Hindlimb muscle (tissue), 1 donor: Measurements from ENCODE around the gene RNF39. TPM values are rescaled to one million over a fixed set of nuclear protein-coding genes. Genes with fewer than 3 reads are reported as not detected.

Source experiments
- DNase-seq: peaks from one replicate; pipeline ENCODE4 v3.0.0-alpha.2; 2013
- polyA plus RNA-seq: library from polyadenylated mRNA; unstranded; fragments of 120-200 nt; gene quantifications from one replicate; pipeline ENCODE4 v1.2.1, GENCODE V29; 2013; ENCODE audit not compliant: insufficient read length

The RNF39 gene
- polyA plus RNA-seq, 1 donor: 0.35 TPM

DNA sequence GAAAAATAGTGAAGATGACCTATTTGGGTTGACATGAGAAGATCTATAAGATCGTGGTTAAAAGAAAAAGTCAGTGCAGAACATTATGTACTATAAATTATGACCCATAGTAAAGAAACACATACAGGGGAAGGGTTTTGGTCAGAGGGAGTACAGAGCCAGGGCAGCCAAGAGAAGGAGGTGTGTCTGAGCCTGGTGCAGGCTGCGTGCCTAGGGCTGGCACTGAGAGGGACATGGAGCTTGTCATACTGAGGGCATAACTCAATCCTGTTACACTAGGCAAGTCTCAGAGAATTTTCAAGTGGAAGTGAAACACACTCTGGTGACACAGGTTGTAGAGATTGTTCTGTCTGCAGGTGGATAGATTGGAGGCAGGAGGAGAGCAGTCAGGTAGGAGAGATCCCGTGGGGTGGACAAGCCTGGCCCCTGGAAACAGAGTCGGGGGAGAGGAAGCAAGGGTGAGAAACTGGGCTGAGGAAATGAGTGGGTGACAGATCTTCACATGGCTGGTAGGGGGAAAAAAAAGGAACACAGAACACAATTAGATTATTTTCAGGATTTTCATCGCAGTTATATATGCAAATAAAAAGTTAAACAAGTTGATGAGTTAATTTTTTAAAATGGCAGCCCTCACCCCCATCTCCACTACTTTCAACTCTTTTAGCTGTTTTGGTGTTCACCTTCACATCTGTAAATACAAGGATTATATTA is 18.5 kb upstream of the RNF39 start:
- no peak for DNase-seq

DNA sequence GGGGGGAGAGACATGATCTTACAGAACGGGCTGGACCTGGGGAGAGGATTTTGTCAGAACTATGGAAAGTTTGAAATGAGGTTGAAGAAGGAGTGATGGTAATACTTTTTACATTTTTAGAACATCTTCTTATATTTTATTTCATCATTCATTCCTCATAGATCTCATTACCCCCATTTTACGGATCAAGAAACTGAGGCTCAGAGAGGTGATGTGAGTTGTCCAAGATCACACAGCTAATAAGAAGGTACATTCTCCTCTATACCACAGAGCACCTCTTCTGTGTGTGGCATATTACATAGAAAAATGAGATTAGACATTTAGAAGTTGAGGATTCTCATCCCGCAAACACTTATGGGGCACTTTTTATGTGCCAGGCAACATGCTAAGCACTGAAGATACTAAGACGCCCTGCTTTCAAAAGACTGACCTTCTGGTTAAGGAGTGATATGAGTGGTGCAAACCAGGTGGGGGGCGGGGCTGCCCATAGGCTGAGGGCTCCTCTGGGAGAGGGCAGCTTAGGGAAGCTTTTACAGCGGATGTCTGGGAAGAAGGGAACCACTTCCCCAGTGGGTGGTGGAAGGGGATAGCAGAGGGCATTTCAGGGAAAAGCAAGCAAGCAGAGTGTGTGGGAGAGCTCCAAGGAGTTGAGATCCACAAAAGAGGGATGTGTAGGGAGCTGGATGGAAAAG is 17.4 kb upstream of the RNF39 start:
- DNase-seq: no peak

GRCh38 chr6:30091577-30092381 is 16.2 kb upstream of the RNF39 start:
- DNase-seq: no peak

GRCh38 chr6:30087876-30088275 is 12.3 kb upstream of the RNF39 start:
- DNase-seq: no peak

DNA sequence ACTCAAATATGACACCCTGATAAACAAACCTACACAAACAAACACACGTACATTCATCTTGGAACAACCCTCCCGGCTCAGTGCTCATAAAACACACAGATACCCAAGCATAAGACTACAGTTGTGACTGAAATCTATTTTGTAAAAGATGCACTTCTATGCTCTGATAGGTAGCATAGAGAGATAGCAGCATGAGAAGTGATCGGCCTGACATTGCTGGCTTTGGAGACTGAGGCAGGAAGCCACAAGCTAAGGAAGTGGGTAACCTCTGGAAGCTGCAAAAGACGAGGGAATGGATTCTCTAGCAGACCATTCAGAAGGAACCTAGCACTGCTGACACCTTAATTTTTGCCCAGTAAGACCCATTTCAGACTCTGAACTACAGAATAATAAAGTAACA is 1.6 kb upstream of the RNF39 start:
- DNase-seq: no peak

DNA sequence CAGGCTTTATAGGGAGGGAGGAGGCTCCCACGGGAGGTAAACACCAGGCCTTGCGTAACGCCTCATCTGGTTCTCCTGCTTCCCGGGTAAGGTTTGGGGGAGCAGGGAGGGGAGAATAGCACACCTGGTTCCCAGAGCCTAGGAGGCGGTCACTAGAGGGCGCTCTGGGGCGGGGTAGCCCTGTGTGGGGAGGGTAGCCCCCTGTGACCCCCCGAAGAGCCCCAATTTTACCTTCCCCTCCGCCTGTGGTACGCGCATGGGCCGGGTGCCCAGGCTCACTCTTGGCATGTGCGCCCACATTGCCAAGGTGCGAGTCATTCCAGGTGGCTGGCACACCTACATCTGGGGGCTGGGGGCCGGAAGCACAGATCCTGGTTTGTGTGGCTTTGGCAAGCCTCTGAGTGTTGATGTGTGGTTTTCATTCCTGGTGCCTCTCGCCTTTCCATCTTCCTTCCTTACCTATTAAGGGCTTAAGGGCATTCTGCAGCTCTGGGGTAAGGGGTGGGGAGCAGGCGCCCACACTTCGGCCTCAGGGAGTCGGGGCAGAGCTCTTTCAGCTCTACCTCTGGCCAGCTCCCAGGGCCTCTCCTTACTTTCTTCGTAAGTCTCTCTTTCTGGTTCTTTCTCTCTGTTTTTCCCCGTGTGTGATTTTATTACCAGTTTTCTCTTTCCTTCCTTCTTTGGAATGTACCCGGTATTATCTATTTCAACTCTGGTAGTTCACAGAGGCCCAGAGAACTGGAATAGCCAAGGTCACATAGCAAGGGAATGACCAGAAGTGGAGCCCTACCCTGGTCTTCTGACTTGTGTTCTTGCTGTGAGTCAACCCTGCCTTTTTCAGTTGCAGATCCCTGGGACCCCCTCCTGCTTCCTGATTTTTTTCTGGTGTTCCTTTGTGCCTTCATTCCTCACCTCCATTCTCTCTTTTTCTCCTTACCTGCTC is 492 bp upstream of the RNF39 start:
- no peak for DNase-seq

GRCh38 chr6:30074331-30075093 is 1.1 kb downstream of the RNF39 start:
- no peak for DNase-seq

- no peak for DNase-seq
Measured at GRCh38 chr6:30073489-30074235, 1.9 kb downstream of the RNF39 start.

- no peak for DNase-seq
Measured at GRCh38 chr6:30071858-30072257, 3.7 kb downstream of the RNF39 start.

- no peak for DNase-seq
Measured at GRCh38 chr6:30071081-30071818, 4.3 kb downstream of the RNF39 start.

- DNase-seq: no peak
Measured at GRCh38 chr6:30067460-30068139, 8.0 kb downstream of the RNF39 start.

- peak; percentile 100 for DNase-seq
Measured at GRCh38 chr6:30066577-30067459, 8.8 kb downstream of the RNF39 start, which contains the start of gene PPP1R11. Gene PPP1R11, plus strand, starts transcription at chr6:30067198. Its CDS starts 213 bp downstream, at chr6:30067411.

DNA sequence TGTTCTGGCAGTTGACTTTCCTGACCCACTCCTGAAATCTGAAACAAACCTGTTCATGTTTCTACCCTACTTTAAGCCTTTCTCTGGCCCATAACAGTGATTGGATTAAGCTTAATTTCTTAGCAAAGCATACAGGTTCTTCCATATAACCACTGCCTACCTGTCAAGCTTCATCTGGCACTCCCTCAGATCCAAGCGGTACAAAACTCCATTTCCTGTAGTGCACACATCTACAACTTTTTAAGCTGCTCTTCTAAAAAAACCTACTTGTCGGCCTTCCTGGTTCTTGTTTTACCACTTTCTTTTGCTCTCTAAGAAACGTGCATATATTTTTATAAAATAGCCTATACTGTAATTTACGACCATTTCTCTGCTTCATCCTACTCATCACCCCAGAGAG is 9.5 kb downstream of the RNF39 start:
- DNase-seq: no peak

GRCh38 chr6:30063315-30063714 is 12.3 kb downstream of the RNF39 start:
- DNase-seq: no peak

GRCh38 chr6:30062471-30063178 is 12.9 kb downstream of the RNF39 start:
- no peak for DNase-seq

GRCh38 chr6:30061858-30062458 is 13.6 kb downstream of the RNF39 start:
- DNase-seq: peak; percentile 34
